GM19025 (cell line): Measurements from ENCODE around the gene SLC6A3.

Experiments
- ATAC-seq: cut with Tn5 transposase; IDR thresholded peaks from one replicate; pipeline ENCODE4 v1.9.1; 2021; ENCODE audit warnings: mild to moderate bottlenecking, low read depth, moderate library complexity; ENCODE audit not compliant: unreplicated experiment

The SLC6A3 gene

DNA sequence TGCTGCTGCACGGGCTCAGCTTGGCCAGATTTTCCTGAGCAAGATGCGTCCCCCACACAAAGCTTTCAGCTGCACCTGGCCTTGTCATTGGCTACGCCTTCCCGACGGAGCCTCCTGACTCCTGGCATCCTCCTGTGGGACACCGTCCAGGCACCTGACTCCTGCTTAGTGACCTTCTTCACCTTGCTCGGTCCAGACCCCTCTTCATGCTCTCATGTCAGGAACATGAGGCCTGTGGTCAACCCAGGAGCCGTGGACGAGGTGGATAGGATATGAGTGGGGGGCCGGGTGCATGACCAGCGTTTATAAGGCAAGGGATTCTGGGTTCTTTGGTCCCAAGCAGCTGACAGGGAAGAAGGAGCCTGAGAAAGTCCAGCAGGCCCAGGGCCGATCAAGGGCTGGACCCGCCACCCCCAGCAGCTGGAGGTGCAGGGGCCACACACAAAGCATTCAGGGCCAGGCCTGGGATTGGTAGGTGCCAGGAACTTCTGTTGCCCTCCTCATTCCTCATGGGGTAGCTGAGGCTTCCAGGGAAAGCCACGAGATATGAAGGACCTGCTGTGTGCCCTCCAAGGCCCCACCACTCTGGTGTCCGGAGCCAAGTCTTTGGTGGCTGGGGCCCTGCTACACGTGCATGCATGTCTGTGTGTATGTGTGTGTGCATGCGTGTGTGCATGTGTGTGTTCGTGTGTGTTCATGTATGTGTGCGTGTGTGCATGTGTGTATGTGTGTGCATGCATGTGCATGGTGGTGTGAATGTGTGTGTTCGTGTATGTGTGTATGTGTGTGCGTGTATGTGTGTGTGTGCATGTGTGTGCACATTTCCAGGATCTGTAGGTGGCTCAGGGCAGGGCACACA lies 34.9 kb downstream of the SLC6A3 start:
- no peak for ATAC-seq

DNA sequence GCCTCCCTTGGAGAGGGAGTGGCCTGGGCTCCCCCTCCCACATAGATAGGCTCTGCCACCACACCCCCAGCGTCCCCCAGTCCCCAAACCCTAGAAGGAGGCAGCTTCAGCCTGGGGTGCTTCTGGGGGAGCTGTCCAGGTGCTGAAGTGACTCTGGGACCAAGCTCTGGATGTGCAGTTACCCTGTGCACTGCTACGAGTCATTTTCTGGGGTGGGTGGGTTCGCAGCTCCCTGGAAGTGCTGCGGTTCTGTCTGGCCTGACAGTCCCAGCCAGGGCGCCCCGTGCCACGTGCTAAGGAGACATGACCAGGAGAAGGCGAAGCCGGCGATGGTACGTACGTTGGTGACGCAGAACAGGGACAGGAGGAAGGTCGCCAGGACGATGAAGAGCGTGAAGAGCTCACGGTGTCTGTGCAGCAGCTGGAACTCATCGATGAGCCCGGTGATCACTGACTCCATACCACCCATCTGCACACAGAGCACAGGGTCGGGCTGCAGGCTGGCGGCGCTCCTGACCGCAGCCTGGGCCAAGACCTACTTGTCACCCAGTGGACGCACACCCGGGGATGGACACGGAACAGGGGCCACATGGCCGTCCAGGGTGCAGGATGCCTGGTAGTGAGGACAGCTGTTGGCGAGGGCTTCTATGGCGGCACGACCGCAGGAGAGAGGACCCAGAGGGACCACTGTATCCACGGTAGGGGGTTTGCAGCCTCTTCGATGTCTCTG lies 35.7 kb downstream of the SLC6A3 start:
- no peak for ATAC-seq

DNA sequence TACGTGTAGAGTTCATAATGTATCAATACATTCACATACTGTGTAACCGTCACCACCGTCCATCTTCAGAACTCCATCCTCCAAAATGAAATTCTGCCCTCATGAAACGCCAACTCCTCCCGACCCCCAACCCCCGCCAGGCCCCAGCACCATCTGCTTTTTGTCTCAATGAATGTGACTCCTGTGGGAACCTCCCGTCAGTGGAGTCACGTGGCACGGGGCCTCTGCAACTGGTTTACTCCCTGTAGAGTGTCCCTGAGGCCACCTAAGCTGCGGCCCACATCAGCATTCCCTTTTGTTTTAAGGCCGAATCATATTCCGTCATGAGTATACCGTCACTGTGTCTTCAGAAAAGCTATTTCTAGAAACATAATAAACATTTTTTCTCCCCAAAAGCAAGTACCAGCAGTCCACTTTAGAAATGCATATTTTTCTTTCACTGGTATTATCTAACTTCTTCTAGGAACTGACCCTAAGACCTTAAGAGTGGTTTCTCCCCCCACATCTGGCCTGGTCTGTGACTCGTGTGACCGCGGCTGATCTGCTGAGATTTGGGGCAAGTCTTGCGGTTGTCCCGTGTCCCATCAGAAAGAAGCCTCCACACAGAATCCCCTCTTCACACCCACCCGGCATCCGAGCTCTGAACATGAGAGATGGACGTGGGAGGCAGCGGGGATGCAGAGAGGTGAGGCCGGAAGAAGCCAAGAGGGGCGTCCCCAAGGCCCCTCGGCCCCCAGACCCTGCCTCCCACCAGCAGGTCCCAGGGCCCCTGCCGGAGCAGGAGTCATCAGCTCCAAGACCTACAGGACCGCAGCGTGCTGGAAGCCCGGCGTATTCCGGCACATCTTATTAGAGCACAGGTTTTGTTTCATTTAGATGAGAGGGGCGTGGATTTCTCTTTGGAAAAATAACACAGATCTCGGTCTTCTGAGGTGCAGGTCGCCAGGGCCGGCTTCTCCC lies 38.3 kb downstream of the SLC6A3 start:
- no peak for ATAC-seq

DNA sequence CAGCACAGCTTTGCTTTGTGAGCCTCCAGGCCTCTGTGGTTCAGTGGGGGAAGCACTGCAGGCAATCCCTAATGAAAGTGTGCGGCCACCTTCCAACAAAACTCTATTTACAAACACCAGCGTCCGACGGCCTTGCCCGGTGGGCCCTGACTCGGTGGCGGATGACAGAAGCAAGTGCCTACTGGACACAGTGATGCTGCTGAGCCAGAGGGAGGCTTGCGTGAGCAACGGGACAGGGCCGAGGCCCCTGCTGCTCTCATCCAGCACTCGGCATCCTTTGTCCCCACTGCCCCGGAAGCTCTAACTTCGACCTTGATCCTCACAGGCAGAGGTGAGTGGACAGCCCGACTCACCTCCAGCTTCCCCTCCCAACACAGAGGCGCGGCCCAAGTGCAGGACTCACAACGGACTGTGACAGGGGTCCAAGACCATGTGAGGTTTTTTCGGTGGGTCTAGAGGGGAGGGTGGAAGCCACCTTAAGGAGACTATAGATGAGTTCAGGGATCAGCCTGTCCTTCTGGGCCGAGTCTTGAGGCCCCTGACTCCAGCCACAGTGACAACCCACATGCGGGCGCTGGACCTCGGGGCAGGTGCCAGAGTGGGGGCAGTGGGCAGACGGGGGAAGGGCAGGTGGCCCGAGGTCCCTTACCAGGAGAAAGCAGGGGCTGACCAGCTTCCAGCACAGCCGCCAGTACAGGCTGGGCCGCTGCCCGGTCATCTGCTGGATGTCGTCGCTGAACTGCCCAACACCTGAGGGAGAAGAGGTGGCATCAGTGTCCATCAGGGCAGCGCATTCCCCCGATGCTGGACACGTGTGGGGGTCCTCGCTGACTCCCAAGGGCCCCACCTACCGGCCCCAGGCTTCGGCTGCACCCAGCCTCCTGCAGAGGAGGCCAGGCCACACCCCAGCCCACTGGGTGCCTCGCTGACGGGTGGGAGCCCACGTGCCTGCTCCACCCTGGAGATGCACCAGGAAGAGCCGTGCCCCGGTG lies 39.4 kb downstream of the SLC6A3 start:
- ATAC-seq: no peak

DNA sequence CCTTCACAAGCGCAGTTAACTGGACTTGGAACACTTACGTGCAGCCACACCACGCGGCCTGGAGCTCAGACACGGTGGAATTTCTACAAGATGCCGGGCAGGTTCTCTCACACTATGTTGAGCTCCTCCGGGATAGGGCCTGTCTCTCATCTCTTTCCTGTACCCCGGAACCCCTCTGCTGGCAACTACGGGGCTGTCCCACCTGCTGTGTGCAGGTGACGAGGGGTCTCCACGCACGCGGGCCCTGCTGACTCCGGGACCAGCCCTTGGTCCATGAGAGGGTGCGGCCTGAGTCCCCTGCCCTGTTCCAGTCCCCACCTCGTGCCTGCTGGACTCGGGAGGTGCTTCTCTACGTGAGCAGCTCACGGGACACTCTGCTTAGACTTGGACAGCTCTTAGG lies 40.1 kb downstream of the SLC6A3 start:
- no peak for ATAC-seq

DNA sequence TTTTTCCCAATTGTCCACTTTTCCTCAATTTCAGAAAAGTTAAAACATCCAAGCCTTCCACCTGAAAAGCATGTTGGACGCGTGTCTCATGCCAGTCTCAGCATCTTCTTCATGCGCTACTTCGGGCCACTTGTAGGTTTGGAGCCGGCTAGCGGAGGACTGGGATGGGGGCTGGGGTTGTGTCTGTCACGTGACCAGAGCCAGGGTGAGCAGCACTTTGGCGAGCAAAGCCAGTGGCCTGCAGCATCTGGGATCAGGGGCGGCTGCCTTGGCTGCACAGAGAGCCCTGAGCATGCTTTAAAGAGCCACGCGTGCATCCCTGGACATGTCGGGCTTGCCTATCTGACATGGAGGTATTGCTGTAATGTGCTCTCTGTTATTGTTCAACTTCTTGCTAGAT lies 41.2 kb downstream of the SLC6A3 start:
- ATAC-seq: no peak

DNA sequence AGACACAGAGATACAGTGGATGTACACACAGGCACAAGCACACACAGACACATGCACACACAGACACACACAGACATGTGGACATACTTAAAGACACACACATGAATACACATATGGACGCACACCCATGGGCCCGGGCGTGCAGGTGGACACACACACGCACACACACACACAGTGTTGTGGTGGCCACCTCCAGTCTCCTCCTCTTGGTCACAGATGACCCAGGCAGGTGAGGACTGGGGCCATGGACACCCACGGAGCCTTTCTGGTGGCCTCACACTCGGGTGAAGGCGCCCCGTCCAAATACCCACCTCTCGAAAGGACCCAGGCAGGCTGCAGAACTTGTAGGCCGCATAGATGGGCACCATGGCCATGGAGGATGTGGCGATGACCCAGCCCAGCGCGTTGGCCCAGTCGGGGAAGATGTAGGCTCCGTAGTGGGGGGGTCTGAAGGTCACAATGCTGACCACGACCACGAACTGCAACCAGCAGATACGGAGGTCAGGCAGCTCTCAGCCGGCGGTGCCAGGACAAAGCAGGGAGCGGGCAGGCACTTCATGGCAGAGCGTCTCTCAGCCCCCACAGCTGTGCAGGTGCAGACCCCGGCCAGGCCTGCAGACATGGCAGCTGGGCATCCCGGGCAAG lies 42.5 kb downstream of the SLC6A3 start:
- ATAC-seq: no peak

DNA sequence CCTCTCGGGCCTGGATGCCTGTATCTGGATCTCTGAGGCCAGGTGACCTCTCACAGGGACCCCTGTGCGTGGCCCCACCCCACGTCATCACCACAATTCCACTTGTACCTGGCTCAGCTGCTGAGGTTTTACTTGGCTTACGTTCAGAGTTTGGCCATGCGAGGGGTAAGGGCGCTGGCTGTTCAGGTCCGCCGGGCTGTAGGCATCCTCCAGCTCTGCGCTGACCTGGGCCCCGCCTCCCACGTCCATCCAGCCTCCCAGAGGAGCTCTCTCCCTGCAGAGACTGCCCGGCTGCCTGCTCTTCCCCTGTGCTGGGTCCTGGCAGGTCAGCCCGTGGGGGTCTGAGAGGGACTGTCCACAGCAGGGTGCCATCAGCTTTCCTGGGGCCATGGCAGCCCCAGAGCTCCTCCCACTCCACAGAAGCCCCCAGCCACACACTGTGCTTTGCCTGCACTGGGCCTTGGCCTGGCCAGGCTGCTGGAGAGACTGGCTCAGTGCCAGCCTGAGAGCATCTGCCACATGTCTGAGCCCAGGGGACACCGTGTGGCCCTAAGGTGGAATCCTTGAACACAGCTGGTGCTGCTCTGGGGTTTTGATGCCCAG lies 43.6 kb downstream of the SLC6A3 start:
- ATAC-seq: no peak

DNA sequence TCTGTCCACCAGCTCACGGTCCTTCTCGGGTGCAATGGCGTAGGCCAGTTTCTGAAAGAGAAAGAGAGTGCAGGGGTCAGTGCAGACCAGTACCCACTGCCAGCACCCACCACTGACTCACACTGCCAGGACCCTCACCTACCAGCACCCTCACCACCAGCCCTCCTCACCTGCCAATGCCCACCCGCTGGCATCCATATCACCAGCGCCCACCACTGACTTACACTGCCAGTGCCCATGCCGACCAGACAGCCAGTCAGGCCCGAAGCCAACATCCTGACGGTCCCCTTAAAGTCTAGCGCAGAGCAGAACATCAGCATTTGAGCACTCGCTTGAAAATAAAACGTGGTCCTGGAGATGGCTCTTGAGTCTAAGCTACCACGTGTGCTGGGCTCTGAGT lies 44.3 kb downstream of the SLC6A3 start:
- ATAC-seq: no peak

DNA sequence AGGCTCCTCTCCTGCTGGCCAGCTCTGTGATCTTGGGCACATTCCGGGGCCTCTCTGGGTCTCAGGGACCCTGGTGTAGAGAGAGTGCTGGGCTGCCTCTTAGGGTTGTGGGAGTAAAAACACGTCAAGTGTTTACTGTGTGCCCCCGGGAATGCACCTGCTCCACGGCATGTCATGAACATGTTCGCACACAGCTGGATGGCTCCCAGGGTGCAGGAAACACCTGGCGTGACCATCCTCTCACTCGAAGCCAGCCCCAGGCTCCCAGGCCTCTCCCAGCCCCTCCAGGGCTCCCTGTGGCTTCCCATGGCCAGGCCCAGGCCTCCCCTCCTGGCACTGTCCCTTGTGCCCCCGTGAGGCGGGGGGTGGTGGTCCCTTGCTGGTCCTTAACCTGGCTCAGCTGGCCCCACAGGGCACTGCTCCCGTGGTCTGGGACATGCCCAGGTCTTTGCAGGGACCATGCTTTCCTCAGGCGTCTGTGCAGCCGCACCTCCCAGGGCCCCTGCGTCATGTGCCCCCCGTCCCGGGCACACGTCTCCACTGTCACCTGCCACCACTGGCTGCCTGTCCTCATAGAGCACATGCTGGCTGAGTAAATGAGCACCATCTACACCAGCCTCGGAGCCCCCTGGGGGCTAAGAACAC lies 44.9 kb downstream of the SLC6A3 start:
- no peak for ATAC-seq

DNA sequence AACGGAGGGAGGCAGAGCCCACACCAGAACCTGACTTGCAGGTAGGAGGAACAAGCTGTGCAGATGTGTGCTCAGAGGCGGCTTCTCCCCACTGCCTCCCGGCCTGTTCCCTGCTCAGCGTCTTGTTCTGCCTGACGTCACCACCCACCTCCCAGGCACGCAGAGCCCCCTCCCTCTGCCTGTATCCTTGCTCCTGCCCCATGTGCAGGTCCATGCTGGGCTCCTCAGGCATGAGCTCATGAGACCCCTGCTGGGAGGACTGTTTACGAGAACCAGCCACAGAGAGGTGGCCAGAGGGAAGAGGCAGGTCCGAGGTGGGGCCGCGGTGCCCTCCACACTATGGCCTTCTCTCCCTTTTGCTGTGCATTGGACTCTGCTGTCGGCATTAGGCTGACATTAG lies 45.5 kb downstream of the SLC6A3 start:
- ATAC-seq: no peak

DNA sequence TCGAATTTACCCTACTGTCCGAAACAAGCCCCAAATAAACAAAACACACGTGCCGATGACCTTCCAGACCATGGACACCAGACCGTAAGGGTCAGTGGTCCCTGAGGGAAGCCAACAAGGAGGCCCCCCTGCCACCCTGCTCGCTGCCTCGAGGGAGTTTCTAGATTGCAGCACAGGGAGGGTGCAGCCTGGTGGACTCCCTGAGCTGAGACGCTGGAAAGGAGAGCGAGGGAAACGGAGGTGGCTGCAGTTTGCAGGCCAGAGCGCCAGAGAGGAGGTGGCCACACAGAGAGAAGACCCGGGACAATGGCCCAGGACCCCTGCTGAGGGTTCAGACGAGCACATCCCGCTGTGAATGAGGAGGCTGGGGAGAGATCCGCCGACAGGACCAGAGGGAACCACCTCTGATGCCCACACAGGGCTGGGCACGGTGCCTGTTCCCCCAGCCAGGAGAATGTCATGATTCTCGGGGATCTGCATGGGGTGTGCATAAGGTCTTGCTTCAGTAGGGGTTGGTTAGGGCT lies 48.9 kb downstream of the SLC6A3 start:
- ATAC-seq: no peak

DNA sequence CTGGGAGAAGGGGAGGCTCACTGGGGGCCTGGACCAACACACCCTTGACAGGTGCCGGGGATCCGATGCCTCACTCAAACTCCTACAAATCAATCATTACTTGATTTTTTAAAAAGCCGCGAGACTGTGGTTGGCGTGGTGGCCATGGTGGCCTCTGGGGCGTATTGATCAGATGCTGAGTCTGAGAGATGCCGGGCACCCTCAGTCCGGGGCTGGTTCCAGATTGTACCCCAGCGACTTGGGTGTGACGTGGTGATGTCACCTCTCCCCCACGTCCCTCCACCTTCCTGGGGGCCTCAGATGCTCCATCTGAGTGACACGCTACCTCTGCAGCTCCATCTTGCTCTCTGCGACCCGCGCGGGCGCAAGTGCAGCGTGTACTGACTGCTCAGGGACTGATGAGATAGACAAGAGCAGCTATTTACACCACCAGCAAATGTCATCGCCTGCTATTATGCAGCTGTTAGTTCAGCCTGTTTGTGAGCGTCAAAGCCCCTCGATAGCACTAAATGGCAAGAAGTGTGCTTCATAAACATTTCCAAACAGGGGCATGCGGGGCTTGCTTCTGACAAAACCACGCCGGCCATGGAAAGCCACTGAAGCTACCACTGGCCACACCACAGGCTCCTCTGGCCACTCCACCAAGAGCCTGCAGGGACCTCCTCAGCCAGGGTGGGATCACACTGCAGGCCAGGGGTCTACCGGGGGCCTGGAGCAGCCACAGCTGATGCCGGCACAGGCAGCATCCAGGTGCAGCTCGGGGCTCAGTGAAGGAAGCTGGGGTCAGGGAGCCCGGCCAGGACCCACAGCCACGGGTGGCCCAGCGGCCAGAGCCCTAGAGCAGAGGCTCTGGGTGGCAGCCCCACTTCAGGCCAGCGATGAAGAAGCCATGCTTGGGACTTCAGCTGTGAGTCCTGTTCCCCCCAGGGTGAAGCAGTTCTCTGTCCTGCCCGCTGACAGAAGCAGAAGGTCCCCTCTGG lies 50.1 kb downstream of the SLC6A3 start:
- no peak for ATAC-seq

DNA sequence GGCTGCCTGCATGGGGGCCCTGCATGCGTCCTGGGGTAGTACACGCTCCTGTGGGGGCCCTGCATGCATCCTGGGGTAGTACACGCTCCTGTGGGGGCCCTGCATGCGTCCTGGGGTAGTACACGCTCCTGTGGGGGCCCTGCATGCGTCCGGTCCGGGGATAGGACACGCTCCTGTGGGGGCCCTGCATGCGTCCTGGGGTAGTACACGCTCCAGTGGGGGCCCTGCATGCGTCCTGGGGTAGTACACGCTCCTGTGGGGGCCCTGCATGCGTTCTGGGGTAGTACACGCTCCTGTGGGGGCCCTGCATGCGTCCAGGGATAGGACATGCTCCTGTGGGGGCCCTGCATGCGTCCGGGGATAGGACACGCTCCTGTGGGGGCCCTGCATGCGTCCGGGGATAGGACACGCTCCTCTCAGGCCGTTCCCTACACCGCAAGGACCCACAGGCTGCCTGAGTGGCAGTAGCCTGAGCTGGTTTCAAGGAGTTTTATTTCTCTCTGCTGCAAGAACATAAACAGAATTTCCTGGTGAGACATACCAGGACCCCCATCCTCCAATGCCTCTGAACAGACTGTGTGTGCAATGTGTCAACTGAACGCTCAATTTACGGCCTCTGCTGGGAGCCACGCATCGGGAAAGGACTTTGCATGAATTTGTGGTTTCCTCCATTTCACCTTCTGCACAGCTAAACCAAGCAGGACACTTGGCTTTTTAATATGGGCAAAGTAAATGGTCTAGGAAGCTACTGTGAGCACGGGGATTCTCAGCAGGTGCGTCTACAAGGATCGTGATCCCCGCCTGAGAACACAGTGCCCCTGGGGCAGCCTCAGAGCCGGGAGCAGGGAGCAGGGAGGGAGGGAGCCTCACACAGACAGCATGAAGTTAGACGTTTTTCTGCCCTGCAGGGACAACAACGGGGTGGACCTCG lies 51.4 kb downstream of the SLC6A3 start:
- ATAC-seq: no peak

DNA sequence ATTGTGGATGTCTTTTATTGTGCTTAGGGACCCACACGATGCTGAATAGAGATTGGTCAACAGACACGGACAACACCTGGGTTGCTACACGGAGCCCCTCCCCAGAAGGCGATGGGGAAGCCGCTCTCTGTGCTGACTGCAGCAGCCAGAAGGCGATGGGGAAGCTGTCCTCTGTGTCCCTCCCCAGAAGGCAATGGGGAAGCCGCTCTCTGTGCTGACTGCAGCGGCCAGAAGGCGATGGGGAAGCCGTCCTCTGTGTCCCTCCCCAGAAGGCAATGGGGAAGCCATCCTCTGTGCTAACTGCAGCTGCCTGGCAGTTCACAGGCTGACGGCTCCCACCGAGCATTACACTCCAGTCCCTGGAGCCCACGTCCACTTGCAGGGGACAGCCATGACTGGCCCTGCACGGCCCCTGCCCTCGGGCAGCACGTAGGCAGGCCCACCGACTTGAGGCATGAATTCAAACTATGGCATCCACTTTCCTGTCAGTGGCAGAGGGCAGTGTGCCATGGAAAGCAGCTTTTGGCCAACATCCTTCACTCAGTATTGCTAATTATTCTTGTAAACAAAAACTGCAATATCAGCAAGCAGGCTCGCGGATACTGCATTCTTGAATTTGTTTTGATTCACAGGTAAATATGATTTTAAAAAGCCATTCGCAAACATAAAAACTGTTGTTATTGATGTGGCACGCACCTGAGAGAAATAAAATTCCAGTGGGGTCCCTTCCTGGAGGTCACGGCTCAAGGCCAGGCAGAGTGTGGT lies 52.3 kb downstream of the SLC6A3 start:
- no peak for ATAC-seq
